Endothelial cell of umbilical vein (primary cell): ENCODE results near the gene SLC27A4. TPM values are rescaled to one million over a fixed set of nuclear protein-coding genes. Genes with fewer than 3 reads are reported as not detected.

ENCODE experiments used
- BruUV-seq: library from RNA; stranded (reverse); fragments of 400-500 nt; replicated peaks from 2 replicates; lab custom pipeline; 2021; lab: Mats Ljungman, UMichigan
- CTCF ChIA-PET: fragments of 300-600, 350-600 bp; sonication (Branson Sonifier 250); formaldehyde crosslinking; loops from one replicate; lab custom pipeline; 2021; ENCODE audit warnings: antibody characterized with exemption, inconsistent platforms; lab: Charles Lee
- POLR2A ChIA-PET: fragments of 300-600, 350-600 bp; sonication (Branson Sonifier 250); formaldehyde crosslinking; loops from one replicate; lab custom pipeline; 2021; ENCODE audit warnings: antibody characterized with exemption, inconsistent platforms; lab: Charles Lee
- DNase-seq: peaks from one replicate; pipeline ENCODE4 v3.0.0-alpha.2; 2011; ENCODE audit warnings: low read depth, low spot score
- FAIRE-seq: peaks from 2 replicates; lab custom pipeline; 2011; peaks lifted over from hg19 to GRCh38; lab: Jason Lieb, UNC
- H2AFZ ChIP-seq: 2 replicates; pipeline ENCODE4 v1.6.0; 2012; ENCODE audit warnings: low read depth, low read length, control low read depth, inconsistent platforms
- H3K27ac ChIP-seq: 2 replicates; pipeline ENCODE4 v1.5.1; 2011; ENCODE audit warnings: low read depth, mild to moderate bottlenecking, control low read depth, low read length, moderate library complexity; ENCODE audit not compliant: insufficient read depth
- H3K27me3 ChIP-seq, 2 experiments: 2 replicates each; pipeline versions ENCODE4 v1.6.0 to v1.6.1; 2011; ENCODE audit warnings: low read length in 2 of 2, mixed read lengths in 1 of 2; ENCODE audit not compliant: control insufficient read depth in 2 of 2, insufficient read depth in 2 of 2
- H3K36me3 ChIP-seq, 2 experiments: 2 replicates in 1 of 2; 3 replicates in 1 of 2; pipeline ENCODE4 v1.5.1; 2011; ENCODE audit warnings: low read length in 2 of 2, mild to moderate bottlenecking in 1 of 2, moderate library complexity in 1 of 2; ENCODE audit not compliant: control insufficient read depth in 2 of 2, insufficient read depth in 2 of 2; ENCODE audit errors: extremely low read depth in 1 of 2
- H3K4me1 ChIP-seq: 3 replicates; pipeline ENCODE4 v1.5.1; 2011; ENCODE audit warnings: mild to moderate bottlenecking, low read length; ENCODE audit not compliant: control insufficient read depth, insufficient read depth; ENCODE audit errors: extremely low read depth
- H3K4me2 ChIP-seq: 2 replicates; pipeline ENCODE4 v1.6.1; 2011; ENCODE audit warnings: low read length, control low read depth, mixed read lengths; ENCODE audit not compliant: insufficient read depth
- H3K4me3 ChIP-seq, 3 experiments: fragments of 200-600 bp in 1 of 3; sonication (generic), shearing (Covaris generic) in 1 of 3; replicated peaks in 1 of 3; 2 replicates each; pipeline ENCODE4 v1.5.1; 2011 to 2016; ENCODE audit warnings: control low read depth in 3 of 3, low read length in 3 of 3, mild to moderate bottlenecking in 2 of 3, inconsistent platforms in 1 of 3, low read depth in 1 of 3, moderate library complexity in 1 of 3; ENCODE audit not compliant: insufficient read depth in 1 of 3
- H3K79me2 ChIP-seq: 2 replicates; pipeline ENCODE4 v1.6.0; 2012; ENCODE audit warnings: low read length, inconsistent platforms; ENCODE audit not compliant: control insufficient read depth, insufficient read depth
- H3K9ac ChIP-seq: replicated peaks from 2 replicates; pipeline ENCODE3; 2011; ENCODE audit warnings: low read length, control low read depth; ENCODE audit not compliant: insufficient read depth; ENCODE audit errors: extremely low read depth
- H3K9me1 ChIP-seq: replicated peaks from 3 replicates; pipeline ENCODE4 v1.6.0; 2011; ENCODE audit warnings: mild to moderate bottlenecking, low read length; ENCODE audit not compliant: control insufficient read depth, insufficient read depth; ENCODE audit errors: extremely low read depth
- H3K9me3 ChIP-seq: replicated peaks from 2 replicates; pipeline ENCODE4 v1.5.1; 2012; ENCODE audit warnings: low read length, inconsistent platforms; ENCODE audit not compliant: control insufficient read depth, insufficient read depth
- H4K20me1 ChIP-seq: replicated peaks from 2 replicates; pipeline ENCODE3; 2011; ENCODE audit warnings: mild to moderate bottlenecking, low read length; ENCODE audit not compliant: control insufficient read depth, insufficient read depth; ENCODE audit errors: extremely low read depth
- EZH2 ChIP-seq: IDR thresholded peaks from 2 replicates; pipeline ENCODE4 v1.6.1; 2012; ENCODE audit warnings: borderline replicate concordance, low read depth, mild to moderate bottlenecking, moderate library complexity, low read length, inconsistent platforms; ENCODE audit not compliant: severe bottlenecking
- FOS ChIP-seq: IDR thresholded peaks from 2 replicates; pipeline ENCODE4 v1.6.1; 2011; ENCODE audit warnings: mild to moderate bottlenecking, low read length, moderate library complexity, borderline replicate concordance; ENCODE audit not compliant: insufficient read depth
- GATA2 ChIP-seq: IDR thresholded peaks from 2 replicates; pipeline ENCODE4 v1.7.0; 2011; ENCODE audit warnings: low read depth, mild to moderate bottlenecking, moderate library complexity, mixed read lengths, low read length; ENCODE audit not compliant: insufficient read length, insufficient read depth
- JUN ChIP-seq: IDR thresholded peaks from 2 replicates; pipeline ENCODE4 v1.6.1; 2011; ENCODE audit warnings: borderline replicate concordance, low read depth; ENCODE audit not compliant: insufficient read length, insufficient read depth
- MAX ChIP-seq: IDR thresholded peaks from 2 replicates; pipeline ENCODE4 v1.6.1; 2011; ENCODE audit not compliant: insufficient read depth, insufficient read length
- MYC ChIP-seq: IDR thresholded peaks from one replicate; pipeline ENCODE4 v1.6.1; 2011; ENCODE audit warnings: mild to moderate bottlenecking, low read depth, low read length
- POLR2A ChIP-seq: IDR thresholded peaks from 2 replicates; pipeline ENCODE4 v1.6.1; 2012; ENCODE audit warnings: low read depth, mild to moderate bottlenecking, control low read depth, low read length
- POLR2AphosphoS5 ChIP-seq: IDR thresholded peaks from 2 replicates; pipeline ENCODE4 v1.6.1; 2012; ENCODE audit warnings: low read depth, mild to moderate bottlenecking, control low read depth, low read length, moderate library complexity; ENCODE audit not compliant: insufficient read depth
- dilution Hi-C: fragments of 300-500 bp; cut with MboI; formaldehyde crosslinking; loops from one replicate; pipeline ENCODE4 v1.15.0; 2019; ENCODE audit warnings: low sequenced_read_pairs; ENCODE audit not compliant: extremely low pct_ligation_motif_present
- intact Hi-C: fragments of 100-400 bp; cut with micrococcal nuclease; formaldehyde crosslinking; loops from one replicate; pipeline ENCODE4 v1.10.0; 2022
- polyA plus RNA-seq, 4 experiments: library from polyadenylated mRNA; depleted of rRNA in 3 of 4; stranded (reverse) in 3 of 4; unstranded in 1 of 4; fragments of >200 nt; gene quantifications; 2 replicates each; pipeline versions ENCODE4 v1.2.1 to v1.2.3, GENCODE V29; 2011 to 2012; ENCODE audit warnings: missing spikeins in 1 of 4
- total RNA-seq: library from RNA; stranded (reverse); gene quantifications from 2 replicates; pipeline ENCODE4 v1.2.3, GENCODE V29; 2021
- TF ChIP-seq, protein P1 (sequence below), 2 donors: IDR thresholded peaks; 1 replicate in 1 of 2; 2 replicates in 1 of 2; pipeline ENCODE4 v1.5.1; 2011; ENCODE audit warnings: low read length in 2 of 2, mild to moderate bottlenecking in 2 of 2, moderate library complexity in 2 of 2, control low read depth in 1 of 2, inconsistent platforms in 1 of 2, low read depth in 1 of 2; ENCODE audit not compliant: insufficient read depth in 1 of 2; ENCODE audit errors: extremely low read depth in 1 of 2

SLC27A4 gene
- total and polyA plus RNA-seq, 2 donors (not counting 3 experiments of a cell fraction or from before 2014, with no cell fraction given), result 29.9 to 35.0 TPM

DNA sequence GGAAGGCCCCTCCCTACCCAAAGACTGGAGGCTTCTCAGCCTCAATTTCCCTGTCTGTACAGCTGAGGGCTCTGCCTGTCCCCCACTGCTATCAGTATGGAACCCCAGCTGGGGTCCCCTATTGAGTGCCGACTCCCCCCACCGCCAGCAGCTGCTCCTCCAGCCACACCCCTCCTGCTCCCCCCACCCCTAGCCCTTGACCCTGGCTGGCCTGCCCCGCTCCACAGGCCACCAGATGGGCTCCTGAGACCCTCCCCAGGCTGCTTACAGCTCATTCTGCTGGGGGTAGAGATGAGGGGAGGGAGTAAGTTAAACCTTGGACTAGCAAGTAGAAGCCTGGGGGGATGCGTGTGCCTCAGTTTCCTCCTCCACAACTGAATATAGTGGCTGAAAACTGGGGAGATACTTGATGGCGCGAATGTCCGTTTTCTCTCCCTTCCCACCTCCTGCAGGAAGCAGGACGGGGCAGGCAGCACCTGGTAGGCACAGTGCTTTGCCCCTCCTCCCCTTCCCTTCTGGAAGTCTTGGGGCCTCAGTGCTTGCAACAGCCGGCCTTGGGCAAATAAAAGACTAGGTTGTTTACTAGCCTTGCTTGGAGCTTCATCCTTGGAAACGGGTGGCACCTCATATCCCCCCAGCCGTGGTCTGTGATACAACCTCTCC is 50.0 kb downstream of the SLC27A4 start:
- no peaks in the 10 kb centered on the region for H3K9me1 ChIP-seq
- H3K36me3 ChIP-seq, result peaks cover 4 to 23% of the 10 kb centered on the region in 2 experiments
- intact Hi-C loops, result no loop called here
- dilution Hi-C loops, result no loop called here
- no peaks in the 10 kb centered on the region for H3K9me3 ChIP-seq
- TF ChIP-seq MAX, result no peak
- no peak for TF ChIP-seq EZH2
- no peak for TF ChIP-seq POLR2AphosphoS5
- TF ChIP-seq GATA2, result no peak
- TF ChIP-seq MYC, result no peak
- TF ChIP-seq POLR2A, result no peak
- TF ChIP-seq, protein P1, sequence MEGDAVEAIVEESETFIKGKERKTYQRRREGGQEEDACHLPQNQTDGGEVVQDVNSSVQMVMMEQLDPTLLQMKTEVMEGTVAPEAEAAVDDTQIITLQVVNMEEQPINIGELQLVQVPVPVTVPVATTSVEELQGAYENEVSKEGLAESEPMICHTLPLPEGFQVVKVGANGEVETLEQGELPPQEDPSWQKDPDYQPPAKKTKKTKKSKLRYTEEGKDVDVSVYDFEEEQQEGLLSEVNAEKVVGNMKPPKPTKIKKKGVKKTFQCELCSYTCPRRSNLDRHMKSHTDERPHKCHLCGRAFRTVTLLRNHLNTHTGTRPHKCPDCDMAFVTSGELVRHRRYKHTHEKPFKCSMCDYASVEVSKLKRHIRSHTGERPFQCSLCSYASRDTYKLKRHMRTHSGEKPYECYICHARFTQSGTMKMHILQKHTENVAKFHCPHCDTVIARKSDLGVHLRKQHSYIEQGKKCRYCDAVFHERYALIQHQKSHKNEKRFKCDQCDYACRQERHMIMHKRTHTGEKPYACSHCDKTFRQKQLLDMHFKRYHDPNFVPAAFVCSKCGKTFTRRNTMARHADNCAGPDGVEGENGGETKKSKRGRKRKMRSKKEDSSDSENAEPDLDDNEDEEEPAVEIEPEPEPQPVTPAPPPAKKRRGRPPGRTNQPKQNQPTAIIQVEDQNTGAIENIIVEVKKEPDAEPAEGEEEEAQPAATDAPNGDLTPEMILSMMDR (IDR thresholded peaks at IDR 0.05; ENCODE audit: extremely low read depth in 1 of 2, insufficient read depth in 1 of 2, low read depth in 1 of 2, low read length in 2 of 2), result no peak
- TF ChIP-seq FOS, result no peak
- TF ChIP-seq JUN, result no peak
- no peaks in the 10 kb centered on the region for H3K79me2 ChIP-seq
- no peak overlapping the region for H2AFZ ChIP-seq
- H3K4me2 ChIP-seq, result no peak overlapping the region
- CTCF ChIA-PET, result interaction anchor here (1.6 to 2.7 kb wide), 2 partner anchors 20 to 49 kb away, joined by 4 to 12 read pairs; no protein-coding TSS in a partner anchor
- H3K9ac ChIP-seq, result no peak overlapping the region
- H3K27ac ChIP-seq, result no peak overlapping the region
- no peak overlapping the region for H3K4me3 ChIP-seq
- POLR2A ChIA-PET, result no interaction called here
- DNase-seq (no peak), FAIRE-seq (no peak)
- H3K27me3 ChIP-seq, result no peaks in the 10 kb centered on the region
- no peaks in the 10 kb centered on the region for H4K20me1 ChIP-seq
- H3K4me1 ChIP-seq, result no peaks in the 10 kb centered on the region
- BruUV-seq, result no TSS peak
